ENCODE data around the gene HYDIN.
"Not testable (repeated sequence)": the region's sequence is repeated elsewhere in the genome, so short reads cannot be mapped to it uniquely, and the experiment has no call there.

DNA sequence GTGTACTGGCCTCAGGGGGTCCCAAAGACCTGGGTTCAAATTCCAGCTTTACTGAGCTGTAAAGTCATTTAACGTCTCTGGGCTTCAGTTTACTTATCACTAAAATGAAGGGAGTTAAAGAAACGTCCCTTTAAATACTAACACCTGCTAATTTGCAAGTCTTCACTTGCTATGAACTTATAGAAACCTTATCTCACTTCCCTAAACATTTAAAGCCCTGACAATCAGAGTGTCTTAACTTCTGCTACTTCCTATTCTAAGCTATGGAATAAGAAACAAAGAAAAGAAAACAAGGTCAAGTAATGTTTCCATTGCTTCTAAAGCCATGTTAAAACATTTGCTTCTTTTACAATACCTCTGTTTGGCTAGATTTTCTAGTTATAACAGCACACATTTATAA lies 87.3 kb downstream of the HYDIN start:
- TF ChIP-seq, protein P1, sequence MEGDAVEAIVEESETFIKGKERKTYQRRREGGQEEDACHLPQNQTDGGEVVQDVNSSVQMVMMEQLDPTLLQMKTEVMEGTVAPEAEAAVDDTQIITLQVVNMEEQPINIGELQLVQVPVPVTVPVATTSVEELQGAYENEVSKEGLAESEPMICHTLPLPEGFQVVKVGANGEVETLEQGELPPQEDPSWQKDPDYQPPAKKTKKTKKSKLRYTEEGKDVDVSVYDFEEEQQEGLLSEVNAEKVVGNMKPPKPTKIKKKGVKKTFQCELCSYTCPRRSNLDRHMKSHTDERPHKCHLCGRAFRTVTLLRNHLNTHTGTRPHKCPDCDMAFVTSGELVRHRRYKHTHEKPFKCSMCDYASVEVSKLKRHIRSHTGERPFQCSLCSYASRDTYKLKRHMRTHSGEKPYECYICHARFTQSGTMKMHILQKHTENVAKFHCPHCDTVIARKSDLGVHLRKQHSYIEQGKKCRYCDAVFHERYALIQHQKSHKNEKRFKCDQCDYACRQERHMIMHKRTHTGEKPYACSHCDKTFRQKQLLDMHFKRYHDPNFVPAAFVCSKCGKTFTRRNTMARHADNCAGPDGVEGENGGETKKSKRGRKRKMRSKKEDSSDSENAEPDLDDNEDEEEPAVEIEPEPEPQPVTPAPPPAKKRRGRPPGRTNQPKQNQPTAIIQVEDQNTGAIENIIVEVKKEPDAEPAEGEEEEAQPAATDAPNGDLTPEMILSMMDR (IDR thresholded peaks at IDR 0.05; ENCODE audit: poor library complexity), result not testable (repeated sequence)
- not testable (repeated sequence) for TF ChIP-seq EZH2 (IDR thresholded peaks at IDR 0.05; ENCODE audit: borderline replicate concordance)
